Neural crest cell (in vitro differentiated cells): ENCODE results near the gene TNFSF12. TPM values are rescaled to one million over a fixed set of nuclear protein-coding genes. Genes with fewer than 3 reads are reported as not detected.

Experiments used
- DNase-seq: peaks from one replicate; pipeline ENCODE4 v3.0.0; 2021; ENCODE audit warnings: low read depth, mixed read lengths, low spot score
- H3K27ac Mint-ChIP-seq: one replicate; pipeline ENCODE4 v1.8.0; 2021; ENCODE audit warnings: mild to moderate bottlenecking, mixed read lengths; ENCODE audit not compliant: unreplicated experiment
- H3K27me3 Mint-ChIP-seq: 2 replicates; pipeline ENCODE4 v1.8.0; 2021; ENCODE audit warnings: low read depth, mild to moderate bottlenecking, mixed read lengths
- H3K36me3 Mint-ChIP-seq: 2 replicates; pipeline ENCODE4 v1.8.0; 2021; ENCODE audit warnings: low read depth, mild to moderate bottlenecking, mixed read lengths
- H3K4me1 Mint-ChIP-seq: 2 replicates; pipeline ENCODE4 v1.8.0; 2021; ENCODE audit warnings: mixed read lengths
- H3K4me3 Mint-ChIP-seq: one replicate; pipeline ENCODE4 v1.8.0; 2021; ENCODE audit warnings: mild to moderate bottlenecking, mixed read lengths
- H3K9me3 Mint-ChIP-seq: 2 replicates; pipeline ENCODE4 v1.8.0; 2021; ENCODE audit warnings: mixed read lengths
- CTCF ChIP-seq: fragments of 200-600 bp; sonication (generic); conservative IDR thresholded peaks from 2 replicates; pipeline ENCODE4 v1.5.0; 2021; ENCODE audit warnings: antibody characterized with exemption, mild to moderate bottlenecking
- total RNA-seq: library from RNA; stranded (reverse); gene quantifications from 2 replicates; pipeline ENCODE4 v1.2.1, GENCODE V29; 2021

Gene TNFSF12
- total RNA-seq, 1 donor from 2014 or later, result 5.4 TPM

GRCh38 chr17:7559320-7560171, 10.7 kb downstream of the TNFSF12 start:
- TF ChIP-seq CTCF, result no peak
- Mint-ChIP-seq H3K27ac (no peak overlapping the region), H3K4me1 (peaks cover 37% of the 10 kb centered on the region), H3K36me3 (no peaks in the 10 kb centered on the region), H3K27me3 (peaks cover 9% of the 10 kb centered on the region), H3K4me3 (peak overlapping the region; percentile 93), H3K9me3 (no peaks in the 10 kb centered on the region)
- DNase-seq, result no peak

GRCh38 chr17:7560172-7561027, 11.5 kb downstream of the TNFSF12 start:
- TF ChIP-seq CTCF, result peak; percentile 60
- H3K4me1 Mint-ChIP-seq, result peaks cover 37% of the 10 kb centered on the region

DNA sequence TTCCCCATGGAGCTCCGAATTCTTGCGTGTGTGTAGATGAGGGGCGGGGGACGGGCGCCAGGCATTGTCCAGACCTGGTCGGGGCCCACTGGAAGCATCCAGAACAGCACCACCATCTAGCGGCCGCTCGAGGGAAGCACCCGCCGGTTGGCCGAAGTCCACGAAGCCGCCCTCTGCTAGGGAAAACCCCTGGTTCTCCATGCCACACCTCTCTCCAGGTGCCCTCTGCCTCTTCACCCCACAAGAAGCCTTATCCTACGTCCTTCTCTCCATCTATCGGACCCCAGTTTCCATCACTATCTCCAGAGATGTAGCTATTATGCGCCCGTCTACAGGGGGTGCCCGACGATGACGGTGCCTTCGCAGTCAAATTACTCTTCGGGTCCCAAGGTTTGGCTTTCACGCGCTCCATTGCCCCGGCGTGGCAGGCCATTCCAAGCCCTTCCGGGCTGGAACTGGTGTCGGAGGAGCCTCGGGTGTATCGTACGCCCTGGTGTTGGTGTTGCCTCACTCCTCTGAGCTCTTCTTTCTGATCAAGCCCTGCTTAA, 12.2 kb downstream of the TNFSF12 start:
- peaks cover 37% of the 10 kb centered on the region for H3K4me1 Mint-ChIP-seq
- peak; percentile 84 for DNase-seq
- H3K27me3 Mint-ChIP-seq, result peaks cover 9% of the 10 kb centered on the region
- TF ChIP-seq CTCF, result peak; percentile 78
- H3K36me3 Mint-ChIP-seq, result no peaks in the 10 kb centered on the region
- H3K4me3 Mint-ChIP-seq, result peak overlapping the region; percentile 93
- H3K9me3 Mint-ChIP-seq, result no peaks in the 10 kb centered on the region
- H3K27ac Mint-ChIP-seq, result peak overlapping the region; percentile 81

More at GRCh38 chr17:7560172-7561027, 11.5 kb downstream of the TNFSF12 start:
- H3K27me3 Mint-ChIP-seq, result peaks cover 9% of the 10 kb centered on the region
- no peaks in the 10 kb centered on the region for H3K36me3 Mint-ChIP-seq
- peak overlapping the region; percentile 93 for H3K4me3 Mint-ChIP-seq
- DNase-seq, result peak; percentile 76
- H3K9me3 Mint-ChIP-seq, result no peaks in the 10 kb centered on the region
- H3K27ac Mint-ChIP-seq, result peak overlapping the region; percentile 81

DNA sequence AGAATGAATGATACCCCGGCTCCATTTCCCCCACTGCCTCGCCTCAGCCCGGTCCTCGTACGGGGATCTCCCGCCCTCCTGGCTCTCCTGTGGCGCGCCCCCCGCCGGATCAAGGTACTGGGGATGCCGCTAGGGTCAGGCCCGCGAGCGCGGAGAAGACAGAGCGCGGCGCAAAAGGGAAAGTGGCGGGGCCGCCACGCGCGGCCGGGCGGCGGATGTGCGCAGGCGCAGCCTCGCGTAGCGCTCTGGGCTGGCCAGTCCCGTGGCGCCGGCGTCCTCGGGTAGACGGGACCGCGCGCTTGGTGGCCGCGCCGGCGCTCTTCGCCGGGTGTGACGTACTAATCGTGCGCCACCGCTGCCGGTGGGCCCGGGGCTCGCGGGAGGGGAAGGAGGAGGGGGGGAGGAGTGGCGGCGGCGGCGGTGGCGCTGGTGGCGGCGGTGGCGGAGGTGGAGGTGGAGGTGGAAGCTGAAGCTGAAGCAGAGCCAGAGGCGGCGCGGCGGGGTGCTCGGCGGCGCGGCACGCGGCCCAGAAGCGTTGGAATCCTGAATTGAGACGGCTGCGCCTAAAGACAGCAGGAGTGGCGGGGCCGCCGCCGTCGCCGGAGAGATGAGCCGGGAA, 12.8 kb downstream of the TNFSF12 start, which contains the start of gene SENP3:
SENP3 (plus strand) TSS at position 331 of the 619 bp plus-strand sequence. CDS start 1,158 bp downstream, outside the sequence.
- H3K4me3 Mint-ChIP-seq, result peak within 1 kb of the TSS; percentile 93
- DNase-seq, result peak; percentile 86
- peak within 1 kb of the TSS; percentile 96 for H3K27ac Mint-ChIP-seq
- peaks cover 9% of the 10 kb centered on the region for H3K27me3 Mint-ChIP-seq
- no peaks in the 10 kb centered on the region for H3K9me3 Mint-ChIP-seq
- H3K4me1 Mint-ChIP-seq, result peaks cover 37% of the 10 kb centered on the region
- TF ChIP-seq CTCF, result no peak
- no peaks in the 10 kb centered on the region for H3K36me3 Mint-ChIP-seq

DNA sequence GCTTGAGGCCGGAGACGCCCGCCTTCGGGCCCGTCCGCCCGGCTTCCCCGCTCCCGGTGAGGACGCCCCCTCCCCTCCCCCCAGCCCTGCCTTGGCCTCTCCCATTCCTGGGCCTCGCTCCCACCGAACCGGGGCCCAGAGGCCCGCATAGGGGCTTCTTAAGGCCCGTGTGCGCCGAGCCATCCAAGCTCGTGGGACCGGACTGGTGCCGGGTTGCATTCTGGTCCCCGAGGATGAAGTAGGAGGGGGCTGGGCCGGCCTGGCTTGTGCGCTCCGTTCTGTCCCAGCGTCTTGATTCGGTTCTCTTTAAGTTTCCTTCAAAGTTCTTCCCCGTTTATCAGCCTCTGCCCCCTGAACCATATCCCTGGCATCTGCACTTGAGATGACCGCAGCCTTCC, 13.3 kb downstream of the TNFSF12 start:
- Mint-ChIP-seq H3K9me3 (no peaks in the 10 kb centered on the region), H3K27ac (peak overlapping the region; percentile 96), H3K36me3 (no peaks in the 10 kb centered on the region), H3K27me3 (peaks cover 9% of the 10 kb centered on the region), H3K4me1 (peaks cover 37% of the 10 kb centered on the region), H3K4me3 (peak overlapping the region; percentile 93)
- TF ChIP-seq CTCF, result no peak
- DNase-seq, result no peak
